GM12864 (cell line): Measurements from ENCODE around the gene DLGAP3.

Source experiments
- DNase-seq: peaks from one replicate; pipeline ENCODE4 v3.0.0-alpha.2; 2011; ENCODE audit warnings: low read depth
- H3K4me3 ChIP-seq: 2 replicates; pipeline ENCODE4 v1.5.1; 2011; ENCODE audit warnings: mild to moderate bottlenecking, low read depth, low read length, control low read depth
- CTCF ChIP-seq: IDR thresholded peaks from 2 replicates; pipeline ENCODE4 v1.5.1; 2011; ENCODE audit warnings: low read depth, mild to moderate bottlenecking, moderate library complexity, low read length, control low read depth, inconsistent platforms; ENCODE audit errors: missing control alignments

Gene DLGAP3

GRCh38 chr1:34911465-34911864, 18.0 kb downstream of the DLGAP3 start:
- H3K4me3 ChIP-seq, result no peak overlapping the region
- DNase-seq, result no peak
- TF ChIP-seq CTCF, result no peak

GRCh38 chr1:34910425-34910824, 19.0 kb downstream of the DLGAP3 start:
- TF ChIP-seq CTCF, result no peak
- DNase-seq, result no peak
- no peak overlapping the region for H3K4me3 ChIP-seq

GRCh38 chr1:34908369-34908768, 21.1 kb downstream of the DLGAP3 start:
- DNase-seq, result no peak
- no peak for TF ChIP-seq CTCF

GRCh38 chr1:34907487-34908090, 21.9 kb downstream of the DLGAP3 start:
- DNase-seq, result no peak
- no peak overlapping the region for H3K4me3 ChIP-seq
- no peak for TF ChIP-seq CTCF

More at GRCh38 chr1:34908369-34908768, 21.1 kb downstream of the DLGAP3 start:
- no peak overlapping the region for H3K4me3 ChIP-seq

- H3K4me3 ChIP-seq, result no peak overlapping the region
- no peak for TF ChIP-seq CTCF
- no peak for DNase-seq
Measured at GRCh38 chr1:34906756-34907155, 22.7 kb downstream of the DLGAP3 start.

- no peak for TF ChIP-seq CTCF
- H3K4me3 ChIP-seq, result no peak overlapping the region
- DNase-seq, result no peak
Measured at GRCh38 chr1:34906222-34906621, 23.2 kb downstream of the DLGAP3 start.

- no peak for DNase-seq
- no peak overlapping the region for H3K4me3 ChIP-seq
- TF ChIP-seq CTCF, result no peak
Measured at GRCh38 chr1:34905098-34905459, 24.4 kb downstream of the DLGAP3 start.
